Bone marrow (tissue), 2 donors: ENCODE data around the gene POLR2E.

Experiments used
- DNase-seq, 2 donors: peaks; one replicate each; lab custom pipeline; 2025; lab: John Stamatoyannopoulos, UW

Gene POLR2E

DNA sequence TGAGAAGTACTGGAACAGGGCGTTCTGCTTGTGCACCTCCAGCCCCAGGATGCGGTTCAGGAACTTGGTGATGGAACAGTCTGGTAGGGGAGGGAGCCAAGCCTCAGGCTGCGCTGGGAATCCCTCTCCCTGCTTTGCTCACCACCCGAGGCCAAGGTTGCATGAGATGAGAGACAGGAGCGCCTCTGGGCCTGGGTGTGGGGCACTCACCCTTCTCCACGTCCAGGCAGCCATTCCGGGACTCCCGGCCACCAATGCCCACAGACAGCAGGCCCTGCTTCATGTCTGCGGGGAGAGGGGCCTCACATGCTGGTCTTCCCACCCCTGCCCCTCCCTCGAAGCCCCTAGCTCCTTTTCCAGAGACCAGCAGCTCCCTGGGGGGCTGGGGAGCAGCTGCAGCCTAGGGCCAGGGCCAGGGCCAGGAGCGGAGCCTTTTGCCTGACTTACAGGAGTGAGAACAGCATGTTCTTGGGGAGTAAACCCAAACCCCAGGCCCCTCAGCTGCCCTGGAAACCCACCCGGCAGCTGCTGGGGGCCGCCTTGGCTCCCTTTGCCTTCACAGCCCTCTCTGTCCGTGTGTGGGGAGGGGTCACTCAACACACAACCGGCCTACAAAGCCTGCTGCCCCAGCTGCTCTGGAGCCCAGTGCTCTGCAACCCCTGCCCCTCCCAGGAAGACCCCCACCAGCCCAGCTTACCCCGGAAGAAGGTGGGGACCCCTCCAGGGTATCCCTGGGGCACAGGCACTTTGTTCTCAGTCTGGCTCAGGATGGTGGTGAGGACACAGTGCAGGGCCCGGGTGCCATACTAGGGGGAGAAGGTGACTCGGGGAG, 15.8 kb upstream of the POLR2E start:
- DNase-seq = no peak

GRCh38 chr19:1109697-1110671, 14.8 kb upstream of the POLR2E start:
- no peak for DNase-seq

DNA sequence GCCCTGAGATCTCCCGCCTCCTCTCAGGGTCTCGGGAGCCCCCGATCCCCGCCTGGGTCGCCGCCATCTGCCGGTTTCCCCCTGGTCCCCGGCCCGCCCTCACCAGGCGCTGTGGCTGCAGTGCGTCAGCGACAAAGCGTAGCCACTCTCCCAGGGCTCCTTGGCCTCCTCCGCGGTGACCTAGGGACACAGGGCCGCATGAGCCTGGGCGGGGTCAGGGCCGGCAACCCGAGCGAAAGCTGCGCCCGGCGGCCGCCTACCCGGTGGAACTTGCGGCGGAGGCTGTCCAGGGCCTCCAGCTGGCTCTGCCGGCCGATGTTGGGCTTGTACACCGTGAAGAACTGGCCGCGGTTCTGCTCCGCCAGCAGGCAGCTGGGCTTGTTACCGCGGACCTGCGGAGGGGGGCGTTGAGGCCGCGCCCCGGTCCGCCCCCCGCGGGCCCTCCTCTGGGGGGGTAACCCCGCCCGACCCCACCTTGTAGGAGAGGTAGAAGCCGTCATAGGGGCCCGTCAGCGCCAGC, 13.9 kb upstream of the POLR2E start:
- no peak for DNase-seq

DNA sequence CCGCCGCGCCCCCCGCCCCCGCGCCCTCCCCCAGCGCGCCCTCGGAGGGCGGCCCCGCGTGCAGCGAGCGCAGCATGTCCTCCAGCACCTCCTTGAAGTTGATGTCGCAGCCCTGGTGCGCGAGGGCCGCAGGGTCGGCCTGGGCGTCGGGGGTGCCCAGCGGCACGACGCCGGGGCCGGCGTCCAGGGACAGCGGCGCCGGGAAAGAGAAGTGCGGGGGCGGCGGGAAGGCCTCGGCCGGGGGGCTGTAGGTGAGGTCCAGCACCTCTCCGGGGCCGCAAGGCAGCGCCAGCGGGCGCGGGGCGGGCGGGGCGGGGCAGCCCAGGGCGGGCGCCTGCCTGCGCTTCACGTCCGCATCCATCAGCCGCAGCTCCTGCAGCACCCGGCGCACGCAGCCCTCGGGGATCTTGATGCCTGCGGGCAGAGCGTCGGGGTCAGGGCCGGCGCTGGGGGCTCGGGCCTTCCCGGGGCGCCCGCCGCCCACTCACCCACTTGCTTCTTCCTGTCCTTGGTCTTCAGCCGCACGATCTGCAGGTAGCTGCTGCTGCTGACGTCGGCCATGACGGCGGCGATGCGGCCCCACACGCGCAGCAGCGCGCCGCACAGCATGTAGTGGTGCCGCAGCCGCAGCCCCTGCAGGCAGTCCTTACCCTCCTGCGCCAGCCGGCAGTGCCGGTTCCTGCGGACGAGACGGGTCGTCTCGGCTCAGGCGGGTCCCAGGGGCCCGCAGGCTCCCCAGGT, 13.3 kb upstream of the POLR2E start:
- DNase-seq = no peak

DNA sequence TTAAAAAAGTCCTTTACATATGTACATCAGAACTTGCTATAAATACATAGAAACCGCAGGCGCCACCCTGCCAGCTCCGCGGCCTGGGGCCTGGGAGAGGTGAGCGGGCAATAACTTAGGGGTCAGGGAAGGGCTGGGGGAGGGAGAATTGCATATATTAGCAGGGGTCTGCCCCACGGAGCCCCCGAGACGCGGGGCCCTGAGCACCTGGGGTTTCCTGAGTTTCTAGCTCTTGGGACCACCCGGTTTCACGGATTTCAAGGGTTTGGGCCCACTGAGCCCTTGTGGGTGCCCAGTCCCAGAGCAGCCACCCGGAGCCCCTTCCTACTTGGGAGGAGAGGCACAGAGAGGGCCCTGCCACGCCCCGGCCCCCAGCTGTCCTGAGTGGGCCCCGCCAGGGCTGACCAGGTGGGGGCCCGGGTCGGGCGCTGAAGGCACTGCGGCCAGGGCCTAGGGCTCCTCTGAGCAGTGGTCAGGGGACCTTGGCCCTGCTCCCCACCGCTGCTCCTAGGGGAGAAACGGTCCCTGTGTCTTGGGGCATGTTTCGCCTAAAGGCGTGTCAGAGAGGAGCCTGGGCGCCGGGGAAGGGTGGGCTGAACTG, 12.6 kb upstream of the POLR2E start:
- DNase-seq = no peak

DNA sequence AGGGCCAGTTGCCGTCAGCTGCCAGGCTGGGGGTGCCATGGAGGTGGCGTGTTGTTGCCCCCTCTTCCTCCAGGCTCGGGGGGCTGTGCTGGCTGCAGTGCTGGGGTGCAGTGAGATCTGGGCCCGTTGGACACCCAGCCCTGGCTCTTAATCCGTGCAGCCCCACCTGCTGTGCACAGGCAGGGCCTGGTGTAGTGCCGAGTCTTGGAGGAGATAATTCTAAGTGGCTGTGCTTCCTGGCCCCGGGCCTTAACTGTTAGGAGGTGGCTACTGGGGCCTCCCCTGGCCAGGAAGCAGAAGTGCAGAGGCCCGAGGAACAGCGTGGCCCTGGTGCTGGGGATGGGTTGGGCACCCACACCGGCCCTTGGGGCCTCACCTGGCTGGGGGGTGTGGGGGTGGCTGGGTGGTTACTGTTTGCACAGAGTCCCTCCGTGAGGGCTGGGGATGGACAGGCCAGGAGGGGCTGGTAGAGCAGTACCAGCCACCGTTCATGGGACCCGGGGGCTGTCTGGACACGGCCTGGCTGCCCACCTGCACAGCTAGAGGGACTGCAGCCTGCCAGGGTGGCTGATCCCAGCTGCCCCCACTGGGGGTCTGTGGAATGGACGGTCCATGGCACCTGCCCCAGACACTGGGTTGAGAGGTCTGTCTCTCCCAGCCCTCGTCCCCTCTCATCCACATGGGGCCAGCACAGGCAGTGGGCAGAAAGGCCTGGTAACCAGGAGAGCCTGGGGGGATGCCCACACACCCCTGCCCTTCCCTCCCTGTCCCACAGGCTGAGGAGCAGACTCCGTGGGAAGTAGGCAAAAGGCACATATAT, 11.9 kb upstream of the POLR2E start:
- no peak for DNase-seq

- no peak for DNase-seq
Observed at GRCh38 chr19:1105873-1106840, 11.0 kb upstream of the POLR2E start.

- no peak for DNase-seq
Observed at GRCh38 chr19:1105008-1105872, 10.1 kb upstream of the POLR2E start.

DNA sequence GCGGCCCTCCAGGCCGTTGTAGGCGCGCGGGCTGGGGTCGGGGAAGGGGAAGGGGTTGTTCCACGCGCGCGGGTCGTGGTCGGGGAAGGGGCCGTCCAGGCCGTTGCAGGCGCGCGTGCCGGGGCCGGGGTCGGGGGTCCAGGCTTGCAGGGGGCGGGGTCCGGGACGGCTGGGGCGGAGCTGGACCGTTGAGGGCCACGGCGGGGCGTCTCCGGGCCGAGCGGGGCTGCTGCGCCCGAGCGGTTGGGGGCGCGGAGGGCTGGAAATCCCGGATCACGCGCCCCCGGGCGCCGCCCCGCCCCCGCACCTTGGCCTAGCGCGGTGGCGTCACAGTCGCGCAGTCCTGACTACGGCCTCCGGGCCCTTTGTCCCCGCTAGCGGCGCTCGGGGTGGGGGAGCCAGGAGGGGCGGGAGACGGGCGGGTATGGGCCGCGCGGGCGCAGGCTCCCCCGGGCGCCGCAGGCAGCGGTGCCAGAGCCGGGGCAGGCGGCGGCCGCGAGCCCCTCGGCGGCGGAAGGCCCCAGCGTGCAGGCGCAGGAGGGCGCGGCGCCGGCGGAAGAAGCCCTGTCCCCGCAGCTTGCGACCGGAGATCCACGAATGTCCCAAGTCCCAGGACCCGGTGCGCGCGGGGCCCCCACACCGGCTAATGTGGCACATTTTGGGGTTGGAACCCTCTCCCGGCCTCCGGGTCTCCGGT, 9.3 kb upstream of the POLR2E start:
- DNase-seq = peak; percentile 36 to 81

DNA sequence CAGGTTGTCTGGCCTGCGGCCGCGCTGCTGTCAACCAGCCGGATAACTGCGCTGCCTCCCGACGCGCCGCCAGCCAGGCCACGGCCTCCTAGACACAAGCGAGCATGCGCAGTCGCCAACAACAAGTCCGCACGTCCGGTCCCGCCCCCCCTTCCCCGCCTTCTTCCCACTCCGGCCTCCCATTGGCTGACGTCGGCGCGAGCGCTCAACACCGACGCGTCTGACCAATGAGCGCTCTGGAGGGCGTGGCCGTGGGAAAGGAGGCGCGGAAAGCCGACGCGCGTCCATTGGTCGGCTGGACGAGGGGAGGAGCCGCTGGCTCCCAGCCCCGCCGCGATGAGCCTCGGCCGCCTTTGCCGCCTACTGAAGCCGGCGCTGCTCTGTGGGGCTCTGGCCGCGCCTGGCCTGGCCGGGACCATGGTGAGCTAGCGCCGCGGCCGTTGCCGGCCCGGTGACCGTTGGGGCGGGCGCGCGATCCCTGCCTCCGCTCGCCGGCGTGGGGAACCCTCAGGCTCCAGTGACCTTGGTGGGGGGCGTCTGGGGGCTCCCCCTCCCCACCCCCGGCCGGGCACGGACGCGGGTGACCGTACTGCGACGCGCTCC, 8.6 kb upstream of the POLR2E start, which contains the start of gene GPX4:
GPX4 (plus strand) TSS at position 287 of the 603 bp plus-strand sequence; CDS start at position 337, 50 bp downstream.
- peak; percentile 89 to 98 for DNase-seq

DNA sequence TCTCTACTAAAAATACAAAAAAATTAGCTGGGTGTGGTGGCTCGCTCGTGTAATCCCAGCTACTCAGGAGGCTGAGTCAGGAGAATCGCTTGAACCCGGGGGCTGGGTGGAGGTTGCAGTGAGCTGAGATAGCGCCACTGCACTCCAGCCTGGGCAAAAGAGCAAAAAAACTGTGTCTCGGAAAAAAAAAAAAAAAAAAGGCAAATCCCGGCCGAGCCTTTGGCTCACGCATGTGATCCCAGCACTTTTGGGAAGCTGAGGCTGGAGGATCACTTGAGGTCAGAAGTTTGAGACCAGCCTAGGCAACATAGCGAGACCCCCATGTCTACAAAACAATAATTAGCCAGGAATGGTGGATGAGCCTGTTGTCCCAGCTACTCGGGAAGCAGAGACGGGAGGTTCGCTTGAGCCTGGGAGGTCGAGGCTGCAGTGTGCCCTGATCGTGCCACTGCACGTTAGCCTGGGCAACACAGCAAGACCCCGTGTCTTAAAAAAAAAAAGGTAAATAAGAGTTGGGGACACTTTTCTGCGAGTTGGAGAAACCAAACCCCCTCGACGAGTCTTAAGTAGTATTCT, 8.0 kb upstream of the POLR2E start:
- DNase-seq = no peak

- peak in 1 of 2 donors; percentile 17 for DNase-seq
Observed at GRCh38 chr19:1102407-1103131, 7.4 kb upstream of the POLR2E start.

GRCh38 chr19:1101337-1101698, 6.1 kb upstream of the POLR2E start:
- DNase-seq = peak; percentile 61 to 72

DNA sequence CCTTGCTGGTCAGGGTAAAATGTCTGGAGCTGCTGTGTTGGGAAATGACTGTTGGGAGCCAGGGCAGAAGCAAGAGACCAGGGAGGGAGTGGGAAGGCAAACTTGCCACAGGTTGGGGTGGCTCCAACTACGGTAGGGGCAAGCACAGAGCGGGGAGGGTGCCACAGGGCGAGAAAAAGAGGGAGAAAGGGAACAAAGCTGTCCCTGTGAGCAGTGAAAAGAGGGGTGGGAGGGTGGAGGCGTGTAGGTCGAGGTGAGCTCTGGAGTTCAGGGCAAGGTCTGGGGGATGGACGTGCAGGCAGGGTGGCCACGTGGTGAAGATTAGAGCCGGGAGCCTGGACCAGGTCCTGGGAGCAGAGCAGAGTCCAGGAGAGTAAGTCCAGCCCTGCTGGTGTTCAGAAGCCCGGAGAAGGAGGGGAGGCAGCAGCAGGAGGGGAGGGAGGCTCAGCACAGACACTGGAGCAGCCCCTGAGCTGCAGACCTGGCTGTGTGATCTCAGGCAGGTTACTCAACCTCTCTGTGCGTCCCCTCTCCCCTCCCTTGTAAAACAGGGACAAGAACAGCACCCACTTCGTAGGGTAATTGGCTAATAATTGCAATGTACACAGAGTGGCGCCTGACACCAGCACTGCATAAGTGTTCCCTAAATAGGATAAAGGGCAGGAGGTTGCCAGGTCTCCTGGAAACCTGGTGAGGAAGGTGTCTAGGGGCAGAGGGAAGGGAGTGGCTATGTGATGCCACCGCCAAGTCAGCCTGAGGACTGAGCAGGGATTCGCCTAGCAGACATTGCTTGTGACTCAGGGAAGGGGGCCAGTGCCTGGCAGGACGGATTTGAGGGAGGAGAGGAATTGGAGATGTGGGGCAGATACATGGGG, 3.2 kb upstream of the POLR2E start:
- no peak for DNase-seq

- DNase-seq = no peak
Observed at GRCh38 chr19:1097810-1098176, 2.6 kb upstream of the POLR2E start.
